HL-60 (cell line): Measurements from ENCODE around the gene CNTN5.

Experiments used
- DNase-seq, 2 experiments: peaks; one replicate each; pipeline ENCODE4 v3.0.0-alpha.2; 2010 to 2020; ENCODE audit warnings: low read depth in 1 of 2, low spot score in 1 of 2
- H3K27ac ChIP-seq: fragments of 250-450 bp; sonication (Bioruptor Pico); replicated peaks from 2 replicates; pipeline ENCODE4 v1.5.1; 2020; ENCODE audit warnings: mild to moderate bottlenecking, moderate library complexity
- H3K27me3 ChIP-seq: fragments of 250-450 bp; sonication (Bioruptor Pico); 2 replicates; pipeline ENCODE4 v1.5.1; 2021; ENCODE audit warnings: mild to moderate bottlenecking, moderate library complexity; ENCODE audit not compliant: insufficient read depth, poor library complexity, severe bottlenecking
- H3K4me3 ChIP-seq: replicated peaks from 2 replicates; pipeline ENCODE4 v1.5.1; 2011; ENCODE audit warnings: mild to moderate bottlenecking, control low read depth, low read length; ENCODE audit not compliant: insufficient read depth
- CTCF ChIP-seq: IDR thresholded peaks from one replicate; pipeline ENCODE4 v1.5.1; 2011; ENCODE audit warnings: low read length, control low read depth, inconsistent platforms; ENCODE audit not compliant: insufficient read depth
- GABPA ChIP-seq: IDR thresholded peaks from 2 replicates; pipeline ENCODE4 v1.6.1; 2012; ENCODE audit warnings: low read depth
- POLR2AphosphoS5 ChIP-seq: IDR thresholded peaks from 2 replicates; pipeline ENCODE4 v1.6.1; 2012; ENCODE audit warnings: low read depth
- SPI1 ChIP-seq: IDR thresholded peaks from 2 replicates; pipeline ENCODE4 v1.6.1; 2012; ENCODE audit warnings: low read depth, mild to moderate bottlenecking, borderline replicate concordance
- TF ChIP-seq, protein P1 (sequence below): IDR thresholded peaks from 2 replicates; pipeline ENCODE4 v1.6.1; 2012; ENCODE audit warnings: low read depth; ENCODE audit not compliant: insufficient replicate concordance

Gene CNTN5

GRCh38 chr11:99632969-99633368, 612.2 kb downstream of the CNTN5 start:
- no peaks in the 10 kb centered on the region for H3K27me3 ChIP-seq
- no peak overlapping the region for H3K4me3 ChIP-seq
- DNase-seq: peak in 1 of 2 experiments; percentile 15
- TF ChIP-seq, protein P1, sequence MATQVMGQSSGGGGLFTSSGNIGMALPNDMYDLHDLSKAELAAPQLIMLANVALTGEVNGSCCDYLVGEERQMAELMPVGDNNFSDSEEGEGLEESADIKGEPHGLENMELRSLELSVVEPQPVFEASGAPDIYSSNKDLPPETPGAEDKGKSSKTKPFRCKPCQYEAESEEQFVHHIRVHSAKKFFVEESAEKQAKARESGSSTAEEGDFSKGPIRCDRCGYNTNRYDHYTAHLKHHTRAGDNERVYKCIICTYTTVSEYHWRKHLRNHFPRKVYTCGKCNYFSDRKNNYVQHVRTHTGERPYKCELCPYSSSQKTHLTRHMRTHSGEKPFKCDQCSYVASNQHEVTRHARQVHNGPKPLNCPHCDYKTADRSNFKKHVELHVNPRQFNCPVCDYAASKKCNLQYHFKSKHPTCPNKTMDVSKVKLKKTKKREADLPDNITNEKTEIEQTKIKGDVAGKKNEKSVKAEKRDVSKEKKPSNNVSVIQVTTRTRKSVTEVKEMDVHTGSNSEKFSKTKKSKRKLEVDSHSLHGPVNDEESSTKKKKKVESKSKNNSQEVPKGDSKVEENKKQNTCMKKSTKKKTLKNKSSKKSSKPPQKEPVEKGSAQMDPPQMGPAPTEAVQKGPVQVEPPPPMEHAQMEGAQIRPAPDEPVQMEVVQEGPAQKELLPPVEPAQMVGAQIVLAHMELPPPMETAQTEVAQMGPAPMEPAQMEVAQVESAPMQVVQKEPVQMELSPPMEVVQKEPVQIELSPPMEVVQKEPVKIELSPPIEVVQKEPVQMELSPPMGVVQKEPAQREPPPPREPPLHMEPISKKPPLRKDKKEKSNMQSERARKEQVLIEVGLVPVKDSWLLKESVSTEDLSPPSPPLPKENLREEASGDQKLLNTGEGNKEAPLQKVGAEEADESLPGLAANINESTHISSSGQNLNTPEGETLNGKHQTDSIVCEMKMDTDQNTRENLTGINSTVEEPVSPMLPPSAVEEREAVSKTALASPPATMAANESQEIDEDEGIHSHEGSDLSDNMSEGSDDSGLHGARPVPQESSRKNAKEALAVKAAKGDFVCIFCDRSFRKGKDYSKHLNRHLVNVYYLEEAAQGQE: no peak
- TF ChIP-seq POLR2AphosphoS5 (no peak), CTCF (no peak), SPI1 (no peak), GABPA (no peak)
- H3K27ac ChIP-seq: no peak overlapping the region

DNA sequence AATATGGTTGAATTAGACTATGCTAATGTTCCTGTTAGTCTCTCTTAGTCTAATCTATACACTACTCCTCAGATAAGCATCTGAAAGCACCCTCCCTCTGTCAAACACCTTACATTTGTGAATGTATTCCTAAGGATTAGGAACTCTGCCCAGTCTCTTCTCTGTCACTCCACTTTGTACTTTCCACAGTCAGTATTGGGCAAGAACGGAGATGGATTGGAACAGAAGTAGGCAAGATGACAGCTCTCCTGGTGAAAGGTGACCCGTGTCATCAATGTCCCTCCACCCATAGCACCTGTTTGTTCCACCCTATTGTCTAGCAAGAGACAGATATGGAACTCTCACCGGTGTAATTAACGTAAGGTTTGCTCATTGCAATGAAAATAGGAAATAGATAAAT, 613.8 kb downstream of the CNTN5 start:
- Histone ChIP-seq H3K27ac (no peak overlapping the region), H3K27me3 (no peaks in the 10 kb centered on the region), H3K4me3 (no peak overlapping the region)
- no peak for DNase-seq
- TF ChIP-seq POLR2AphosphoS5 (no peak), CTCF (no peak), GABPA (no peak), SPI1 (no peak)
- TF ChIP-seq, protein P1: no peak

GRCh38 chr11:99638073-99638553, 617.4 kb downstream of the CNTN5 start:
- no peak for DNase-seq
- Histone ChIP-seq H3K4me3 (no peak overlapping the region), H3K27me3 (no peaks in the 10 kb centered on the region), H3K27ac (no peak overlapping the region)
- TF ChIP-seq CTCF: no peak
- no peak for TF ChIP-seq POLR2AphosphoS5
- no peak for TF ChIP-seq GABPA
- no peak for TF ChIP-seq SPI1
- TF ChIP-seq, protein P1: no peak
